HUES48 (cell line): Measurements from ENCODE around the gene PDE6A.

ENCODE experiments used
- H3K27ac ChIP-seq: one replicate; pipeline ENCODE4 v1.7.0; 2013; ENCODE audit warnings: low read depth, low read length, inconsistent platforms
- H3K27me3 ChIP-seq: 2 replicates; pipeline ENCODE4 v1.6.1; 2013; ENCODE audit warnings: mild to moderate bottlenecking, low read length; ENCODE audit not compliant: control insufficient read depth, insufficient read depth
- H3K36me3 ChIP-seq: 2 replicates; pipeline ENCODE4 v1.6.1; 2013; ENCODE audit warnings: low read length; ENCODE audit not compliant: control insufficient read depth, insufficient read depth
- H3K4me1 ChIP-seq: 2 replicates; pipeline ENCODE4 v1.6.1; 2013; ENCODE audit warnings: mild to moderate bottlenecking, low read length; ENCODE audit not compliant: control insufficient read depth, insufficient read depth
- H3K4me3 ChIP-seq: 2 replicates; pipeline ENCODE4 v1.5.1; 2013; ENCODE audit warnings: mild to moderate bottlenecking, low read depth, low read length
- H3K9ac ChIP-seq: 2 replicates; pipeline ENCODE4 v1.6.1; 2013; ENCODE audit warnings: mild to moderate bottlenecking, low read depth, low read length, moderate library complexity
- H3K9me3 ChIP-seq: 2 replicates; pipeline ENCODE4 v1.6.1; 2013; ENCODE audit warnings: low read length; ENCODE audit not compliant: control insufficient read depth, insufficient read depth

Gene PDE6A

GRCh38 chr5:149962601-149963300 lies 18.2 kb upstream of the PDE6A start:
- Histone ChIP-seq H3K9ac (no peak overlapping the region), H3K4me1 (peaks cover 12% of the 10 kb centered on the region; the same call in 1 of the 2 replicates), H3K9me3 (no peaks in the 10 kb centered on the region), H3K27me3 (peaks cover 8% of the 10 kb centered on the region), H3K4me3 (no peak overlapping the region), H3K36me3 (no peaks in the 10 kb centered on the region), H3K27ac (no peak overlapping the region)

GRCh38 chr5:149961957-149962409 lies 17.4 kb upstream of the PDE6A start:
- Histone ChIP-seq H3K4me1 (peaks cover 12% of the 10 kb centered on the region; the same call in 1 of the 2 replicates), H3K27me3 (peaks cover 8% of the 10 kb centered on the region), H3K36me3 (no peaks in the 10 kb centered on the region), H3K4me3 (peak overlapping the region; percentile 91; the same call in 1 of the 2 replicates), H3K9ac (no peak overlapping the region), H3K27ac (no peak overlapping the region), H3K9me3 (no peaks in the 10 kb centered on the region)

- peaks cover 12% of the 10 kb centered on the region; the same call in 1 of the 2 replicates for H3K4me1 ChIP-seq
- no peaks in the 10 kb centered on the region for H3K36me3 ChIP-seq
- H3K9ac ChIP-seq, result peak overlapping the region; percentile 64; the same call in 1 of the 2 replicates
- H3K27ac ChIP-seq, result no peak overlapping the region
- peak overlapping the region; percentile 91 for H3K4me3 ChIP-seq
- peaks cover 8% of the 10 kb centered on the region for H3K27me3 ChIP-seq
- H3K9me3 ChIP-seq, result no peaks in the 10 kb centered on the region
Measured at GRCh38 chr5:149961186-149961685, 16.6 kb upstream of the PDE6A start.

- peak within 1 kb of the TSS; percentile 67 for H3K9ac ChIP-seq
- H3K36me3 ChIP-seq, result no peaks in the 10 kb centered on the region
- H3K27me3 ChIP-seq, result peaks cover 8% of the 10 kb centered on the region
- peaks cover 12% of the 10 kb centered on the region; the same call in 1 of the 2 replicates for H3K4me1 ChIP-seq
- H3K27ac ChIP-seq, result peak within 1 kb of the TSS; percentile 92
- H3K9me3 ChIP-seq, result no peaks in the 10 kb centered on the region
- H3K4me3 ChIP-seq, result peak within 1 kb of the TSS; percentile 91
Measured at GRCh38 chr5:149960272-149961185, 15.9 kb upstream of the PDE6A start, which contains the start of gene SLC26A2. TSS of gene SLC26A2 (plus strand) at chr5:149960758. CDS start at chr5:149977653, 16,895 bp downstream.

GRCh38 chr5:149959406-149960236 lies 15.0 kb upstream of the PDE6A start:
- Histone ChIP-seq H3K27me3 (peaks cover 8% of the 10 kb centered on the region), H3K9ac (peak overlapping the region; percentile 67), H3K4me1 (peaks cover 12% of the 10 kb centered on the region; the same call in 1 of the 2 replicates), H3K4me3 (peak overlapping the region; percentile 91), H3K9me3 (no peaks in the 10 kb centered on the region), H3K27ac (peak overlapping the region; percentile 92), H3K36me3 (no peaks in the 10 kb centered on the region)

GRCh38 chr5:149957855-149958254 lies 13.3 kb upstream of the PDE6A start:
- no peak overlapping the region for H3K27ac ChIP-seq
- no peak overlapping the region for H3K9ac ChIP-seq
- peaks cover 12% of the 10 kb centered on the region; the same call in 1 of the 2 replicates for H3K4me1 ChIP-seq
- H3K27me3 ChIP-seq, result peaks cover 8% of the 10 kb centered on the region
- H3K4me3 ChIP-seq, result no peak overlapping the region
- no peaks in the 10 kb centered on the region for H3K36me3 ChIP-seq
- H3K9me3 ChIP-seq, result no peaks in the 10 kb centered on the region

- Histone ChIP-seq H3K36me3 (no peaks in the 10 kb centered on the region), H3K4me3 (no peak overlapping the region), H3K9me3 (no peaks in the 10 kb centered on the region), H3K9ac (no peak overlapping the region), H3K27ac (no peak overlapping the region), H3K27me3 (peaks cover 6% of the 10 kb centered on the region), H3K4me1 (peaks cover 12% of the 10 kb centered on the region; the same call in 1 of the 2 replicates)
Measured at GRCh38 chr5:149956685-149957084, 12.1 kb upstream of the PDE6A start.

- Histone ChIP-seq H3K27me3 (no peaks in the 10 kb centered on the region), H3K9me3 (no peaks in the 10 kb centered on the region), H3K4me1 (peaks cover 4% of the 10 kb centered on the region; the same call in 1 of the 2 replicates), H3K4me3 (no peak overlapping the region), H3K9ac (no peak overlapping the region), H3K27ac (no peak overlapping the region), H3K36me3 (no peaks in the 10 kb centered on the region)
Measured at GRCh38 chr5:149954798-149955197, 10.2 kb upstream of the PDE6A start.

- H3K9ac ChIP-seq, result no peak overlapping the region
- H3K4me3 ChIP-seq, result no peak overlapping the region
- no peak overlapping the region for H3K27ac ChIP-seq
- H3K27me3 ChIP-seq, result no peaks in the 10 kb centered on the region
- no peaks in the 10 kb centered on the region for H3K9me3 ChIP-seq
- no peaks in the 10 kb centered on the region for H3K4me1 ChIP-seq
- H3K36me3 ChIP-seq, result no peaks in the 10 kb centered on the region
Measured at GRCh38 chr5:149953436-149954121, 9.0 kb upstream of the PDE6A start.
